Ectodermal cell (in vitro differentiated cells): Measurements from ENCODE around the gene NUP210L.

ENCODE experiments used
- H3K27ac ChIP-seq: 2 replicates; pipeline ENCODE4 v1.7.0; 2013; ENCODE audit warnings: mild to moderate bottlenecking, low read depth, low read length; ENCODE audit not compliant: insufficient read depth, poor library complexity, severe bottlenecking
- H3K27me3 ChIP-seq: 2 replicates; pipeline ENCODE4 v1.7.0; 2013; ENCODE audit warnings: mild to moderate bottlenecking, low read length; ENCODE audit not compliant: insufficient read depth, control insufficient read depth, poor library complexity, severe bottlenecking
- H3K36me3 ChIP-seq: one replicate; pipeline ENCODE4 v1.7.0; 2013; ENCODE audit warnings: low read length; ENCODE audit not compliant: control insufficient read depth, insufficient read depth
- H3K4me1 ChIP-seq: one replicate; pipeline ENCODE4 v1.7.0; 2013; ENCODE audit warnings: low read length; ENCODE audit not compliant: control insufficient read depth, insufficient read depth
- H3K4me3 ChIP-seq: 2 replicates; pipeline ENCODE4 v1.7.0; 2013; ENCODE audit warnings: low read depth, low read length, control low read depth; ENCODE audit not compliant: insufficient read depth
- H3K9me3 ChIP-seq: 2 replicates; pipeline ENCODE4 v1.7.0; 2013; ENCODE audit warnings: mild to moderate bottlenecking, low read length, moderate library complexity; ENCODE audit not compliant: control insufficient read depth
- WGBS, 2 experiments: methylation state at CpG; one replicate each; pipeline ENCODE4 v1.1.7; 2013; ENCODE audit warnings: missing lambda C conversion rate in 2 of 2; 5-methylcytosine and 5-hydroxymethylcytosine counted together

Gene NUP210L

GRCh38 chr1:154183046-154183915 is 28.4 kb upstream of the NUP210L start:
- Histone ChIP-seq H3K4me3 (peak overlapping the region; percentile 83), H3K9me3 (no peaks in the 10 kb centered on the region), H3K27ac (peak overlapping the region; percentile 59), H3K4me1 (peaks cover 18% of the 10 kb centered on the region), H3K27me3 (no peaks in the 10 kb centered on the region), H3K36me3 (no peaks in the 10 kb centered on the region)
- 6% methylated on average over 41 of the region's 41 CpGs for WGBS, 2 experiments

GRCh38 chr1:154182344-154183045 is 27.6 kb upstream of the NUP210L start:
- Histone ChIP-seq H3K4me1 (peaks cover 26% of the 10 kb centered on the region), H3K27me3 (no peaks in the 10 kb centered on the region), H3K27ac (peak overlapping the region; percentile 59), H3K9me3 (no peaks in the 10 kb centered on the region), H3K4me3 (peak overlapping the region; percentile 83), H3K36me3 (no peaks in the 10 kb centered on the region)
- 0% methylated on average over 35 of the region's 35 CpGs for WGBS, 2 experiments

- peak overlapping the region; percentile 83 for H3K4me3 ChIP-seq
- peaks cover 27% of the 10 kb centered on the region for H3K4me1 ChIP-seq
- 4 to 8% methylated on average over 6 of the region's 6 CpGs for WGBS, 2 experiments
- H3K36me3 ChIP-seq = no peaks in the 10 kb centered on the region
- H3K9me3 ChIP-seq = no peaks in the 10 kb centered on the region
- H3K27ac ChIP-seq = peak overlapping the region; percentile 59
- H3K27me3 ChIP-seq = no peaks in the 10 kb centered on the region
Observed at GRCh38 chr1:154181944-154182343, 27.1 kb upstream of the NUP210L start.

- WGBS, 2 experiments = 74 to 81% methylated on average over 3 of the region's 3 CpGs
- H3K4me1 ChIP-seq = peaks cover 27% of the 10 kb centered on the region
- H3K27me3 ChIP-seq = no peaks in the 10 kb centered on the region
- H3K27ac ChIP-seq = no peak overlapping the region
- no peaks in the 10 kb centered on the region for H3K36me3 ChIP-seq
- H3K4me3 ChIP-seq = peak overlapping the region; percentile 2
- H3K9me3 ChIP-seq = no peaks in the 10 kb centered on the region
Observed at GRCh38 chr1:154179946-154180687, 25.2 kb upstream of the NUP210L start.

- no peak overlapping the region for H3K4me3 ChIP-seq
- WGBS, 2 experiments = 85 to 89% methylated on average over 9 to 10 of the region's 10 CpGs
- H3K36me3 ChIP-seq = peaks cover 7% of the 10 kb centered on the region
- H3K27ac ChIP-seq = no peak overlapping the region
- no peaks in the 10 kb centered on the region for H3K9me3 ChIP-seq
- H3K4me1 ChIP-seq = peaks cover 27% of the 10 kb centered on the region
- H3K27me3 ChIP-seq = no peaks in the 10 kb centered on the region
Observed at GRCh38 chr1:154178911-154179811, 24.3 kb upstream of the NUP210L start.

GRCh38 chr1:154178013-154178412 is 23.1 kb upstream of the NUP210L start:
- H3K4me1 ChIP-seq = peaks cover 27% of the 10 kb centered on the region

GRCh38 chr1:154176337-154176736 is 21.5 kb upstream of the NUP210L start:
- no peaks in the 10 kb centered on the region for H3K27me3 ChIP-seq
- no peak overlapping the region for H3K27ac ChIP-seq
- WGBS, 2 experiments = 94 to 98% methylated on average over 2 of the region's 2 CpGs
- peaks cover 24% of the 10 kb centered on the region for H3K36me3 ChIP-seq
- H3K4me1 ChIP-seq = peaks cover 22% of the 10 kb centered on the region
- H3K9me3 ChIP-seq = no peaks in the 10 kb centered on the region
- H3K4me3 ChIP-seq = no peak overlapping the region

More at GRCh38 chr1:154178013-154178412, 23.1 kb upstream of the NUP210L start:
- Histone ChIP-seq H3K27me3 (no peaks in the 10 kb centered on the region), H3K27ac (peak overlapping the region; percentile 28), H3K9me3 (no peaks in the 10 kb centered on the region), H3K4me3 (no peak overlapping the region), H3K36me3 (peaks cover 8% of the 10 kb centered on the region)
- 75 to 92% methylated on average over 2 of the region's 2 CpGs for WGBS, 2 experiments

GRCh38 chr1:154174654-154175053 is 19.8 kb upstream of the NUP210L start:
- H3K9me3 ChIP-seq = no peaks in the 10 kb centered on the region
- no peak overlapping the region for H3K4me3 ChIP-seq
- H3K27me3 ChIP-seq = no peaks in the 10 kb centered on the region
- peaks cover 15% of the 10 kb centered on the region for H3K4me1 ChIP-seq
- peaks cover 39% of the 10 kb centered on the region for H3K36me3 ChIP-seq
- H3K27ac ChIP-seq = no peak overlapping the region
- WGBS, 2 experiments = 91 to 96% methylated on average over 4 of the region's 4 CpGs

- Histone ChIP-seq H3K4me1 (no peaks in the 10 kb centered on the region), H3K36me3 (peaks cover 66% of the 10 kb centered on the region), H3K27me3 (no peaks in the 10 kb centered on the region), H3K4me3 (no peak overlapping the region), H3K9me3 (no peaks in the 10 kb centered on the region), H3K27ac (no peak overlapping the region)
- 93 to 96% methylated on average over 5 of the region's 5 CpGs for WGBS, 2 experiments
Observed at GRCh38 chr1:154171880-154172279, 17.0 kb upstream of the NUP210L start.
